ENCODE data around the gene MTMR3.

DNA sequence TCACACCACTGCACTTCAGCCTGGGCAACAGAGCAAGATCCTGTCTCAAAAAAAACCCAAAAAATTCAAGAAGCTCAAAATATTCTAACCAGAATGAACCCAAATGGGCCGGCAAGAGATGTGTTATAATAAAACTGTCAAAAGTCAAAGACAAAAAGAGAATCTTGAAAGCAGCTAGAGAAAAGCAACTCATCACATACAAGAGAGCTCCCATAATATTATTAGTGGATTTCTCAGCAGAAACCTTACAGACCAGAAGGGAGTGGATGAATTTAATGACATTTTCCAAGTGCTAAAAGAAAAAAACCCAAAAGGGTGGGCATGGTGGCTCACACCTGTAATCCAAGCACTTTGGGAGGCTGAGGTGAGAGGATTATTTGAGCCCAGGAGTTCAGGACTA lies 174.4 kb downstream of the MTMR3 start:
- no peak for TF ChIP-seq CTCF (IDR thresholded peaks at IDR 0.05; ENCODE audit: low read length)
- no peak for TF ChIP-seq EZH2 (optimal IDR thresholded peaks at IDR 0.05; ENCODE audit: low read depth, low read length)
- no peak for TF ChIP-seq EZH2phosphoT487 (IDR thresholded peaks at IDR 0.05; ENCODE audit: low read length)

Data from MM.1S (cell line).